Activated CD4-positive, alpha-beta T cell treated with anti-CD3 and anti-CD28 coated beads for 1 hour (primary cell): ENCODE data around the gene OR4A15.

Experiments
- DNase-seq: peaks from one replicate; pipeline ENCODE4 v3.0.0-alpha.2; 2020

OR4A15 gene

DNA sequence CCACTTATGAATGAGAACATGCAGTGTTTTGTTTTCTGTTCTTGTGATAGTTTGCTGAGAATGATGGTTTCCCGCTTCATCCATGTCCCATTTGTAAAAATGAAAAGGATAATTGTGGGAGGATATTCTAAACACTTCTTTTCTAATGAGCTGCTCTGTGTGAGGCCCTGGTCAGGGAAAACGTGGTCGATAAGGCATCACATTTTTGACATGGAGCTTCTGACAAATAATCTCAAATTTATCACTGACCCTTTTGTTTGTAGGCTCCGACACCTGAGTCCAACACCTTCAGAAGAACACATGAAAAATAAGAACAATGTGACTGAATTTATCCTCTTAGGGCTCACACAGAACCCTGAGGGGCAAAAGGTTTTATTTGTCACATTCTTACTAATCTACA lies at the start of gene OR4A15:
OR4A15 (plus strand) TSS at position 301 of the 400 bp plus-strand sequence; CDS start at position 301, 0 bp downstream.
- DNase-seq, result no peak

- no peak for DNase-seq
Observed at GRCh38 chr11:55324500-55324899, 43.3 kb upstream of the OR4A15 start.

DNA sequence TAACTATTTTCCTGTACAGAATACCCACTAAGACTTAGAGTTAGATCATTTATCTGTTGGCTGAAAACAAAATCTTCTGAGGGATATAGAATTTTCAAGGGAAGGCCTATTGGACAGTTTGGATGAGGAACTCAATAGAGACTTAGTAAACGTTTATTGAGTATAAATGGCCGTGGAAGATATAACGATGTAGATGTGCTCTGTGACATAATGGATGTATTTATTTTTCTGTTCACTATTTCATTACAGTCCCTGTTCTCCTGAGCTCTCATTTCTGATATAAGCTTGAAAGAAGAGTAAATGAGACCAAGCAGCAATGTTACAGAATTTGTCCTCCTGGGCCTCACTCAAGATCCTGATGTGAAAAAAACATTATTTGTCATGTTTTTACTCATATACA lies 24.9 kb upstream of the OR4A15 start, which contains the start of gene OR4A16:
OR4A16 (plus strand) TSS at position 301 of the 400 bp plus-strand sequence; CDS start at position 301, 0 bp downstream.
- DNase-seq, result no peak

DNA sequence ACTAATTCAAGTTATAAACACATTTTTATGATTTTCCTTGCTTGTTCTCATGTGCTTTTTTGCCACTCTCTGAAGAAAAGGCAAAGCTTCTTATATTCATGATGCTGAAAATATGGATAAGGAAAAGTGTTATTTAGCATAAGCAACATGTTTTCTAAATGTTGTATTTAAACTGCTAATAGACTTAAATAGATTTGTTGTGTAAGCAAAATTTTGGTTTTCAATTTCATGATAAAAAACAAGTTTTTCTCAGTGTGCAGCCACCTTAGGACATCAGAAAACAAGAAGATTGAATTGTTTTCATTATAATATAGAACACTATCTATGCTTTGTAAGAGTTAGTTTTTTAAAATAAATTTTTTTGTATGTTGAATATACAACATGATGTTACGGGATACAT lies 22.5 kb upstream of the OR4A15 start:
- no peak for DNase-seq

DNA sequence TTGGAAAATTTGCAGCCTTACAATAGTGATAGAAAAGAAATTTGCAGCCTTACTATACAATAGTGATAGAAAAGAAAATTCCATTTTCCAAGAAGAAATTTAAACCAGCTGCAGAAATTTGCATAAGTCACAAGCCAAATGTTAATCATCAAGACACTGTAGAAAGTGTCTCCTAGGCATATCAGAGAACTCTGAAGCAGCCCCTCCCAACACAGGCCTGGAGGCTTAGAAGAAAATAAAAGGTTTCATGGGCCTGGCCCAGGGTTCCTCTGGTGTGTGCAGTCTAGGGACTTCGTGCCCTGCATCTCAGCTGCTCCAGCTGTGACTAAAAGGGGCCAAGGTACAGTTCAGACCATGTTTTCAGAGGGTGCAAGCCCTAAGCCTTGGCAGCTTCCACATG lies 18.7 kb upstream of the OR4A15 start:
- DNase-seq, result no peak

DNA sequence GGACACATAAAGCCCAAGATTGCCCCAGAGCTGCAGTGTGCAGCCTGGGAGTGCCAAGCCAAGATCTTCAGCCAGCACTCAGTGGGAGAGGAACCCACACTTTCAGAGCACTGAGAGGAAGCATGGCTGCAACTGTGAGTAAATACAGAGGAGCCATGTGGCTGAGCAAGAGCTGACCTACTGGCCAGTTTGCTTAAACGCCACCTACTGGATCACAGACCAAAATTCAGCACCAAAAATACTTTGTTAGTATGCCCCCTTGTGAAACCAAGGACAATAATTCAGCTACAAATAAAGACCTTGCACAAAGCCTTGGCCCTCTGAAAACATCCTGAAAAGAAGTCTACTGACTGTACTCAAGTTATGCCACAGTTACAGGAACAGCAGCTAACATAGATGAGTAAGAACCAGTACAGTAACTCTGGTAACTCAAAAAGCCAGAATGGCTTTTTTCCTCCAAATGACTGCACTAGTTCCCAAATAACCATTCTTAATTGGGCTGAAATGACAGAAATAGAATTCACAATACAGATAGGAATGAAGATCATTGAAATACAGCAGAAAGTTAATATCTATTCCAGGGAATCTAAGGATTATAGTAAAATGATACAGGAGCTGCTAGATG lies 10.1 kb upstream of the OR4A15 start:
- no peak for DNase-seq

DNA sequence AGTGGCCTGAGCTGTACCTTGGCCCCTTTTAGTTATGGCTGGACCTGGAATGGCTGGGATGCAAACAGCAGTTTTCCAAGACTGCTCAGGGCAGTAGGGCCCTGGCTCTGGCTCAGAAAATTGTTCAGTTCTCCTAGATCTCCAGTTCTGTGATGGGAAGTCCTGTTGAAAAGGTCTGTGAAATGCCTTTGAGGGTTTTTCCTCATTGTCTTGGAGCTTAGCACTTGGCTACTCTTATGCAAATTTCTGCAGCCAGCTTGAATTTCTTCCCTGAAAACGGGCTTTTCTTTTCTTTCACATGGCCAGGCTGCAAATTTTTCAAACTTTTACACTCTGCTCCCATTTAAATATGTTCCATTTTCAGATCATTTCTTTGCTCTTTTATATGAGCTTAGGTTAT lies 33.2 kb downstream of the OR4A15 start:
- no peak for DNase-seq
